Erythroblast (primary cell): ENCODE results near the gene TPCN2.

Experiments used
- GATA1 ChIP-seq: IDR thresholded peaks from 2 replicates; pipeline ENCODE4 v1.6.1; 2011; ENCODE audit warnings: low read depth, mild to moderate bottlenecking, control low read depth, low read length, moderate library complexity
- POLR2A ChIP-seq: IDR thresholded peaks from 2 replicates; pipeline ENCODE4 v1.6.1; 2011; ENCODE audit warnings: mild to moderate bottlenecking, low read length

GRCh38 chr11:69078930-69079605 lies 30.3 kb downstream of the TPCN2 start:
- TF ChIP-seq POLR2A (no peak), GATA1 (no peak)
